Ishikawa (cell line): ENCODE data around the gene GPATCH3.

Experiments
- CEBPB ChIP-seq: IDR thresholded peaks from 2 replicates; pipeline ENCODE4 v1.6.1; 2012
- CREB1 ChIP-seq: IDR thresholded peaks from 2 replicates; pipeline ENCODE4 v1.6.1; 2012; ENCODE audit warnings: low read depth
- EGR1 ChIP-seq: IDR thresholded peaks from 2 replicates; pipeline ENCODE4 v1.6.1; 2012
- EP300 ChIP-seq: IDR thresholded peaks from 2 replicates; pipeline ENCODE4 v1.6.1; 2012; ENCODE audit warnings: borderline replicate concordance
- FOXM1 ChIP-seq: IDR thresholded peaks from 2 replicates; pipeline ENCODE4 v1.6.1; 2012; ENCODE audit warnings: low read depth, borderline replicate concordance
- MAX ChIP-seq: IDR thresholded peaks from 2 replicates; pipeline ENCODE4 v1.6.1; 2012
- NFIC ChIP-seq: IDR thresholded peaks from 2 replicates; pipeline ENCODE4 v1.6.1; 2012
- RAD21 ChIP-seq: IDR thresholded peaks from 2 replicates; pipeline ENCODE4 v1.6.1; 2012; ENCODE audit warnings: low read depth
- REST ChIP-seq: IDR thresholded peaks from 2 replicates; pipeline ENCODE4 v1.6.1; 2012; ENCODE audit warnings: low read depth, mild to moderate bottlenecking
- TAF1 ChIP-seq: IDR thresholded peaks from 2 replicates; pipeline ENCODE4 v1.6.1; 2012; ENCODE audit warnings: low read depth, mild to moderate bottlenecking
- TCF12 ChIP-seq: IDR thresholded peaks from 2 replicates; pipeline ENCODE4 v1.6.1; 2012; ENCODE audit warnings: low read depth
- TEAD4 ChIP-seq: IDR thresholded peaks from 2 replicates; pipeline ENCODE4 v1.6.1; 2012
- USF1 ChIP-seq: IDR thresholded peaks from 2 replicates; pipeline ENCODE4 v1.6.1; 2012
- YY1 ChIP-seq: IDR thresholded peaks from 2 replicates; pipeline ENCODE4 v1.6.1; 2012; ENCODE audit warnings: low read depth
- ZBTB7A ChIP-seq: IDR thresholded peaks from 2 replicates; pipeline ENCODE4 v1.6.1; 2012; ENCODE audit warnings: low read depth

The GPATCH3 gene

GRCh38 chr1:26889551-26890466 is 10.5 kb downstream of the GPATCH3 start, which contains the start of gene GPN2:
Gene GPN2 (minus strand): TSS chr1:26890283. CDS start chr1:26890096, 187 bp downstream.
- no peak; the same call in 1 of the 2 replicates for TF ChIP-seq TEAD4
- peak; percentile 80 for TF ChIP-seq NFIC
- TF ChIP-seq USF1 = no peak
- TF ChIP-seq CREB1 = no peak
- TF ChIP-seq ZBTB7A = peak; percentile 26; the same call in 1 of the 2 replicates
- TF ChIP-seq FOXM1 = no peak
- peak; percentile 60 for TF ChIP-seq MAX
- no peak for TF ChIP-seq RAD21
- TF ChIP-seq TAF1 = peak; percentile 76
- TF ChIP-seq YY1 = 0 out of 2 replicates have a peak, but pooled peaks have one; percentile 28
- no peak for TF ChIP-seq REST
- no peak for TF ChIP-seq CEBPB
- no peak for TF ChIP-seq EP300
- TF ChIP-seq TCF12 = peak; percentile 53; the same call in 1 of the 2 replicates
- no peak for TF ChIP-seq EGR1

- no peak for TF ChIP-seq MAX
- no peak for TF ChIP-seq FOXM1
- TF ChIP-seq ZBTB7A = no peak
- no peak for TF ChIP-seq EP300
- no peak for TF ChIP-seq TEAD4
- no peak for TF ChIP-seq CREB1
- TF ChIP-seq TAF1 = no peak
- no peak for TF ChIP-seq RAD21
- no peak for TF ChIP-seq YY1
- TF ChIP-seq EGR1 = no peak
These were observed 12.0 kb downstream of the GPATCH3 start for GRCh38 chr1:26888231-26888630.

GRCh38 chr1:26887125-26887524 is 13.1 kb downstream of the GPATCH3 start:
- TF ChIP-seq TAF1 (no peak), REST (no peak), YY1 (no peak), MAX (no peak), USF1 (no peak), EP300 (no peak), TCF12 (no peak), ZBTB7A (no peak), CREB1 (no peak), NFIC (no peak), CEBPB (no peak), TEAD4 (no peak)

GRCh38 chr1:26882696-26883463 is 17.4 kb downstream of the GPATCH3 start:
- TF ChIP-seq ZBTB7A = no peak
- no peak for TF ChIP-seq NFIC
- TF ChIP-seq EGR1 = no peak
- no peak for TF ChIP-seq FOXM1
- no peak for TF ChIP-seq TAF1
- TF ChIP-seq CEBPB = no peak
- TF ChIP-seq RAD21 = no peak
- TF ChIP-seq MAX = no peak
